Thyroid gland (tissue), 4 donors: Measurements from ENCODE around the gene FTCD. TPM values are rescaled to one million over a fixed set of nuclear protein-coding genes. Genes with fewer than 3 reads are reported as not detected.
"Not testable (repeated sequence)": the region's sequence is repeated elsewhere in the genome, so short reads cannot be mapped to it uniquely, and the experiment has no call there.

Source experiments
- DNase-seq, 2 donors: peaks; one replicate each; pipeline ENCODE4 v3.0.0-alpha.2; 2019
- H3K27ac ChIP-seq, 3 donors: fragments of 200-600 bp; sonication (generic); 1 replicate in 2 of 3; 2 replicates in 1 of 3; pipeline ENCODE4 v1.5.1; 2016 to 2019; ENCODE audit warnings: mild to moderate bottlenecking in 1 of 3, moderate library complexity in 1 of 3
- H3K27me3 ChIP-seq: fragments of 200-600 bp; sonication (generic); one replicate; pipeline ENCODE4 v1.5.1; 2019
- H3K36me3 ChIP-seq, 2 donors: fragments of 200-600 bp; sonication (generic); one replicate each; pipeline ENCODE4 v1.5.1; 2016 to 2019
- H3K4me1 ChIP-seq, 2 donors: fragments of 200-600 bp; sonication (generic); one replicate each; pipeline ENCODE4 v1.5.1; 2017 to 2019
- H3K4me3 ChIP-seq, 3 donors: fragments of 200-600 bp; sonication (generic); replicated peaks in 1 of 3; 1 replicate in 2 of 3; 2 replicates in 1 of 3; pipeline ENCODE4 v1.5.1; 2016; ENCODE audit warnings: mild to moderate bottlenecking in 1 of 3
- H3K9me3 ChIP-seq: fragments of 200-600 bp; sonication (generic); one replicate; pipeline ENCODE4 v1.5.1; 2017
- POLR2A ChIP-seq, 2 donors: fragments of 450-650 bp; IDR thresholded peaks; one replicate each; pipeline ENCODE4 v1.6.1; 2017; ENCODE audit warnings: antibody characterized with exemption in 2 of 2, mild to moderate bottlenecking in 2 of 2, moderate library complexity in 1 of 2
- WGBS, 2 donors: methylation state at CpG; one replicate each; pipeline ENCODE4 v1.1.5; 2017; 5-methylcytosine and 5-hydroxymethylcytosine counted together
- intact Hi-C: fragments of 100-400 bp; cut with DNase I; formaldehyde crosslinking; loops from one replicate; pipeline ENCODE4 v1.15.1; 2023
- total RNA-seq, 4 donors: library from RNA; depleted of rRNA; stranded (reverse); fragments of >200 nt; gene quantifications; one replicate each; pipeline ENCODE4 v1.2.3, GENCODE V29; 2016
- TF ChIP-seq, protein P1 (sequence below), 6 experiments: fragments of 200-600 bp in 3 of 6; fragments of 450-650 bp in 3 of 6; sonication (generic) in 3 of 6; IDR thresholded peaks; one replicate each; pipeline ENCODE4 v1.5.1; 2016 to 2019; ENCODE audit warnings: antibody characterized with exemption in 6 of 6, mild to moderate bottlenecking in 2 of 6, inconsistent platforms in 1 of 6, moderate library complexity in 1 of 6

Gene FTCD, protein sequence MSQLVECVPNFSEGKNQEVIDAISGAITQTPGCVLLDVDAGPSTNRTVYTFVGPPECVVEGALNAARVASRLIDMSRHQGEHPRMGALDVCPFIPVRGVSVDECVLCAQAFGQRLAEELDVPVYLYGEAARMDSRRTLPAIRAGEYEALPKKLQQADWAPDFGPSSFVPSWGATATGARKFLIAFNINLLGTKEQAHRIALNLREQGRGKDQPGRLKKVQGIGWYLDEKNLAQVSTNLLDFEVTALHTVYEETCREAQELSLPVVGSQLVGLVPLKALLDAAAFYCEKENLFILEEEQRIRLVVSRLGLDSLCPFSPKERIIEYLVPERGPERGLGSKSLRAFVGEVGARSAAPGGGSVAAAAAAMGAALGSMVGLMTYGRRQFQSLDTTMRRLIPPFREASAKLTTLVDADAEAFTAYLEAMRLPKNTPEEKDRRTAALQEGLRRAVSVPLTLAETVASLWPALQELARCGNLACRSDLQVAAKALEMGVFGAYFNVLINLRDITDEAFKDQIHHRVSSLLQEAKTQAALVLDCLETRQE
- total RNA-seq = 1 to 10 TPM in 1 of 4 donors, under 1 TPM in 2, not detected in 1; 0.78 to 1.2 (median 0.94) TPM

DNA sequence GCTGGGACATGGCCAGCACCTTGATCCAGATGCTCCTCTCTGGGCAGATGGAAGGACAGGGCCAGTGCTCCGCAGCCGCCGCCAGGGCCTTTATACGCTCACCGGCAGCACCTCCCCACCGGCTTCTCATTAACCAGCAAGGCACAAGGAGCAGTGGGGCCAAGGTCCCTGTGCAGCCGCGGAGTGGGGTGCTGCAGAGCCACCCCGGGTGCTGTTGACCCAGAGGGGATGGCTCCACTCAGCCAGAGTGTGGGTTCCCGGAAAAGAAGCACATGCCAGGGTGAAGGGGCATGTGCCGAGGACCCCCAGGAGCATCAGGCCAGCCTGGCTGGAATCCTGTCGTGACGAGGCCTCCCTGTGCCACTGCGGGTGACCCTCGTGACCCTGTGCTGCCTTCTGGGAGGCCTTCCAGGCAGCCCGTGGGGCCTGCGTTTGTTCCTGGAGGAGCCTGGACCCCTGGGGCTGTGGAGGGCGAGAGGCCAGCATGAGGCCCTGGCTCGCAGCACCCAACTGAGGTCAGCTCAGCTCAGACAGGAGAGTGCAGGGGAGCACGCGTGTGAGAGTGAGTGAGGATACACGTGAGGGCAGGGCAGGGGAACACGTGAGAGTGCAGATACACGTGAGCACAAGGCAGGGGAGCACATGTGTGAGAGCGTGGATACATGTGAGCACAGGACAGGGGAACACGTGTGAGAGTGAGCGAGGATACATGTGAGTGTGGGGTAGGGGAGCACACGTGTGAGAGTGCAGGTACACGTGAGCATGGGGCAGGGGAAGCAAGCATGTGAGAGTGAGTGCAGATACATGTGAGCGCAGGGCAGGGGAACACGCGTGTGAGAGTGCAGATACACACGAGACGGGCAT lies at the start of gene FTCD:
Gene FTCD, minus strand, starts transcription at position 66 of the 864 bp plus-strand sequence. Its CDS starts 56 bp downstream, at position 10.
- no peaks in the 10 kb centered on the region for H3K36me3 ChIP-seq
- intact Hi-C loops = no loop called here
- no peak for TF ChIP-seq POLR2A (IDR thresholded peaks at IDR 0.05)
- TF ChIP-seq, protein P1, sequence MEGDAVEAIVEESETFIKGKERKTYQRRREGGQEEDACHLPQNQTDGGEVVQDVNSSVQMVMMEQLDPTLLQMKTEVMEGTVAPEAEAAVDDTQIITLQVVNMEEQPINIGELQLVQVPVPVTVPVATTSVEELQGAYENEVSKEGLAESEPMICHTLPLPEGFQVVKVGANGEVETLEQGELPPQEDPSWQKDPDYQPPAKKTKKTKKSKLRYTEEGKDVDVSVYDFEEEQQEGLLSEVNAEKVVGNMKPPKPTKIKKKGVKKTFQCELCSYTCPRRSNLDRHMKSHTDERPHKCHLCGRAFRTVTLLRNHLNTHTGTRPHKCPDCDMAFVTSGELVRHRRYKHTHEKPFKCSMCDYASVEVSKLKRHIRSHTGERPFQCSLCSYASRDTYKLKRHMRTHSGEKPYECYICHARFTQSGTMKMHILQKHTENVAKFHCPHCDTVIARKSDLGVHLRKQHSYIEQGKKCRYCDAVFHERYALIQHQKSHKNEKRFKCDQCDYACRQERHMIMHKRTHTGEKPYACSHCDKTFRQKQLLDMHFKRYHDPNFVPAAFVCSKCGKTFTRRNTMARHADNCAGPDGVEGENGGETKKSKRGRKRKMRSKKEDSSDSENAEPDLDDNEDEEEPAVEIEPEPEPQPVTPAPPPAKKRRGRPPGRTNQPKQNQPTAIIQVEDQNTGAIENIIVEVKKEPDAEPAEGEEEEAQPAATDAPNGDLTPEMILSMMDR (IDR thresholded peaks at IDR 0.05) = no peak
- WGBS, 2 donors = 90% methylated on average over 23 to 24 of the region's 34 CpGs
- no peaks in the 10 kb centered on the region for H3K9me3 ChIP-seq
- no peak within 1 kb of the TSS for H3K27ac ChIP-seq
- no peaks in the 10 kb centered on the region for H3K27me3 ChIP-seq
- peaks cover 10 to 11% of the 10 kb centered on the region in 2 donors for H3K4me1 ChIP-seq
- no peak within 1 kb of the TSS for H3K4me3 ChIP-seq
- no peak for DNase-seq

DNA sequence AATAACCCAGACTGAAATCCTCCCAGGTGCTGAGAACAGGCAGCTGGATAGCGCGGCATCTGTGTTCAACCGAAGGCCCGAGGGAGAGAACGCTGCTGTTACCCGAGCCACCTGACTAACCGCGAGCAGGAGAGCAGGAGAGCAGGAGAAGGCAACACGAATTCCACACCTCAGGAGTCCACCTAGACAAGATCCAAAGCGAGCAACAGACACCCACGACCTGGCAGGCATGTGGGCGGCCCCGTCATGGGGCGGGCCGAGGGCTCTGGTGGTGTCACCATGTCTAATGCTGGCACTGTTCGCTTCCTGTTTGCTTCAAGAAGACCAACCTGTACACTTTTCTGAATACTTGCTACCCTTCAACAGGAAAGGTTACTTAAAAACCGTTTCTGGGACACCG lies 49.8 kb upstream of the FTCD start:
- peaks cover 9 to 20% of the 10 kb centered on the region in 2 donors for H3K36me3 ChIP-seq
- intact Hi-C loops = no loop called here
- H3K27me3 ChIP-seq = no peaks in the 10 kb centered on the region
- H3K4me3 ChIP-seq = no peak overlapping the region
- H3K27ac ChIP-seq = no peak overlapping the region
- H3K9me3 ChIP-seq = no peaks in the 10 kb centered on the region
- 86 to 95% methylated on average over 18 of the region's 18 CpGs for WGBS, 2 donors
- no peak for DNase-seq
- TF ChIP-seq, protein P1 (IDR thresholded peaks at IDR 0.05) = no peak
- no peak for TF ChIP-seq POLR2A (IDR thresholded peaks at IDR 0.05)
- no peaks in the 10 kb centered on the region for H3K4me1 ChIP-seq

DNA sequence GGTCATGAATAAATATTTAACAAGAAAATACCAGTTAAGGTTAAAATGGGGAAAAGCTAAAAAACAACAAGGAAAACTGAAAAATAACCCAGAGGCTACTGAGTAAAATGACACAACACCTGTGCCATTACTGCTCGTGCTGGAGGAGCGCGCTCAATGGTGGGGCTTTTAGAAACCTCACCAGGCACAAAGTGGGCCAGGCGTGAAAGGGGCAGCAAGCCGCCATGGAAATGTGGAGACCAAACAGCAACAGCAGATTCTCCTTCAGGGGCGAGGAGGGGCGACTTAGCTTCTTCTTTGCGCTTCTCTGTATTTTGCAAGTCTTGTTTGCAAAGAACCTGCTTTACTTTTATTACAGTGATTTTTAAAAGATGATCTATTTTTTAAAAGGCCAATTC lies 47.8 kb upstream of the FTCD start:
- WGBS, 2 donors = 95 to 96% methylated on average over 8 of the region's 8 CpGs
- no peak for DNase-seq
- Histone ChIP-seq H3K27ac (no peak overlapping the region), H3K4me3 (no peak overlapping the region), H3K9me3 (no peaks in the 10 kb centered on the region), H3K36me3 (peaks cover 13 to 28% of the 10 kb centered on the region in 2 donors), H3K27me3 (no peaks in the 10 kb centered on the region), H3K4me1 (no peaks in the 10 kb centered on the region)
- intact Hi-C loops = no loop called here
- TF ChIP-seq, protein P1 (IDR thresholded peaks at IDR 0.05) = no peak
- TF ChIP-seq POLR2A (IDR thresholded peaks at IDR 0.05) = no peak

DNA sequence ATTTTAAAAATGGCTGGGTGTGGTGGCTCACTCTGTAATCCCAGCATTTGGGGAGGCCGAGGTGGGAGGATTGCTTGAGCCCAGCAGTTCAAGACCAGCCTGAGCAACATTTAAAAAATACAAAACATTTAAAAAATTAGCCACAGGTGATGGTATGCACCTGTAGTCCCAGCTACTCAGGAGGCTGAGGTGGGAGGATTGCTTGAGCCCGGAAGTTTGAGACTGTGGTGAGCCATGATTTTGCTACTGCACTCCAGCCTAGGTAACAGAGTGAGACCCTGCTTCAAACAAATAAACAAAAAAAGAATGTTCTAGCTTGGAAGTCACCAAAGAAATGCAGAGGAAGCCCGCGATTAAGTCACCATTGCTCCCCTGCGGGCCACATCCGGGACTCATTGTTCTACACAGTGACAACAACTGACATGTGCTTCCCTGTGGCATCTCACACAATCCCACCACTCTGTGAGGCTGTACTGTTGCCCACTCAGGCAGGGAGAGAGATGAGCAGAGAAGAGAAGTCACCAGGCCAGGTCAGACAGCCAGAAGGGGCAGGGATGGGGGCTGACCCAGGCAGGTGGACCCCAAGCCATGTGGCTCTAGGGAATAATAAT lies 47.3 kb upstream of the FTCD start:
- intact Hi-C loops = no loop called here
- H3K27me3 ChIP-seq = no peaks in the 10 kb centered on the region
- peaks cover 13 to 28% of the 10 kb centered on the region in 2 donors for H3K36me3 ChIP-seq
- TF ChIP-seq, protein P1 (IDR thresholded peaks at IDR 0.05) = no peak
- TF ChIP-seq POLR2A (IDR thresholded peaks at IDR 0.05) = no peak
- 84 to 85% methylated on average over 6 of the region's 6 CpGs for WGBS, 2 donors
- no peaks in the 10 kb centered on the region for H3K4me1 ChIP-seq
- no peak overlapping the region for H3K4me3 ChIP-seq
- H3K9me3 ChIP-seq = no peaks in the 10 kb centered on the region
- no peak for DNase-seq
- no peak overlapping the region for H3K27ac ChIP-seq

DNA sequence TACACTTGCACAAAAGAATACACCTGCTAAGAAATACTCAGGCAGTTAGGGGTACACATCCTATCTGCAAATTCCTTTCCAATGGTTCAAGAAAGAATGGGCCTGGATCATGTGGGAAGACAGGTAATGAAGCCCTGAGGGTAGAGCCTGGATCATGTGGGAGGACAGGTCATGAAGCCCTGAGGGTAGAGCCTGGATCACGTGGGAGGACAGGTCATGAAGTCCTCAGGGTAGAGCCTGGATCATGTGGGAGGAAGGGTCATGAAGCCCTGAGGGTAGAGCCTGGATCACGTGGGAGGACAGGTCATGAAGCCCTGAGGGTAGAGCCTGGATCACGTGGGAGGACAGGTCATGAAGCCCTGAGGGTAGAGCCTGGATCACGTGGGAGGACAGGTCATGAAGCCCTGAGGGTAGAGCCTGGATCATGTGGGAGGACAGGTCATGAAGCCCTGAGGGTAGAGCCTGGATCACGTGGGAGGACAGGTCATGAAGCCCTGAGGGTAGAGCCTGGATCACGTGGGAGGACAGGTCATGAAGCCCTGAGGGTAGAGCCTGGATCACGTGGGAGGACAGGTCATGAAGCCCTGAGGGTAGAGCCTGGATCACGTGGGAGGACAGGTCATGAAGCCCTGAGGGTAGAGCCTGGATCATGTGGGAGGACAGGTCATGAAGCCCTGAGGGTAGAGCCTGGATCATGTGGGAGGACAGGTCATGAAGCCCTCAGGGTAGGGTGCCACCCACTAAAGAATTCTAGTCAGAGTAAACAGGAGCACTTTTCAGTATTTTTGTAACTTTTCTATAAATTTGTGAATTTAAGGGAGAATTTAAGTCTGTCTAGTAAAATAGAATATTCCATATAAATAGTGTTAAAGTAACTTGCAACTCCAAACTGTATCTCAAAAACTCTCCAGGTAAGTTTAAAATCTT lies 45.8 kb upstream of the FTCD start:
- H3K4me3 ChIP-seq, H3K9me3 ChIP-seq, intact Hi-C loops, H3K27me3 ChIP-seq, H3K27ac ChIP-seq, DNase-seq, H3K4me1 ChIP-seq: not testable (repeated sequence)
- peaks cover 5 to 21% of the 10 kb centered on the region in 2 donors for H3K36me3 ChIP-seq
- 100% methylated on average over 1 of the region's 8 CpGs for WGBS, 2 donors
